Cerebellar nuclear complex (tissue), 1 donor: ENCODE measurements around the gene WDR7.

Experiments used
- DNase-seq, 2 experiments: peaks; one replicate each; lab custom pipeline; 2025; lab: John Stamatoyannopoulos, UW

Gene WDR7

DNA sequence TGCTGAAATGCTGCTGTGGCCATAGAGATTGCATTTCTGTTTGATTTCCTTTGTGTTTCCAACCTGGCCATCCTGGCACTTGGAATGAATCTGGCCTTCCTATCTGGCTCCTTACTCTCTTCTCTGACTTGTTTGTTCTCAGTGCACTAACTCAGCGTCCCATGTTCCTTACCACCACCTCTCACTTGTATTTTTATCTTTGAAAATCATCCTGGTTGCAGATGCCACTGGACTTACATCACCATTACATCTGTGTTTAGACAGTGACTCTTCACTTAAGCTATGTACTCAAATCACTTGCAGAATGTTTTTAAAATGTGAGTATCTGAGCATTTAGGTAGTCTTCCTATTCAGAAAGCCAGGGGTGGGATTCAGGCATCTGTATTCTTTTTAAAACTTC, 239.5 kb downstream of the WDR7 start:
- no peak for DNase-seq

DNA sequence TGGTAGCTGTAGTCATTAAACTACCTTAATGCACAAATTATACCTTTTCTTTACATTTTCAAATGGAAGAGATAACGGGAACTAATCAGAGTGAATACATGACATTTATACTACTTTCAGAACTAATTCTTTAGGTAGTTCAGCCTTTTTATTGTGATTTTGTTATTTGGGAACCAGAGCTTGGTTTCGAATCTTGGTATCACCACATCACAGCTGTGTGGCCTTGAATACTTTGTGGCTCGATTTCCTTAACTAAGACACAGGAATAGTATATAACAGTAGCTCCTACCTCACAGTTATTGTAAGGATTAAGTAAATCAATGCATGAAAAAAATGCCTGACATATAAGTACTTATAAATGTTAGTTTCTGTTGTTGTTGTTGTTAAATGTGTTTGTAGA, 240.0 kb downstream of the WDR7 start:
- DNase-seq, result no peak

DNA sequence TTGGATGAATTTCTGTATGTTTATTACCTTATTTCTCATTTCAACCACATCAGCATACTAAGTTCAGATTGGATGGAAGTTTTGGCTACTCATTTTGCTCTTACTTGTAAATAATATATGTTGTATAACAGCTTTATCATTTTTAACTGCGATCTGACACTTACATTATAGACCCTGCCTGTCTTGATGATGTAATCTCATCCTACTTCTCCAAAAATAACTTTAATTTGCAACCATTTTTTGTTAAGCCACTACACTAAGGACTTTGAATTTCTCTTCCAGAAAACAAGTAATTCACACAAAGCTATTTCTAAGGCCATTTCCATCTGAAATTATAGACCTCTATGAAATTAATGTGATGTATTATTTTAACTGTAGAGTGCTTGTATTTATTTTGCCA, 240.7 kb downstream of the WDR7 start:
- DNase-seq, result no peak

DNA sequence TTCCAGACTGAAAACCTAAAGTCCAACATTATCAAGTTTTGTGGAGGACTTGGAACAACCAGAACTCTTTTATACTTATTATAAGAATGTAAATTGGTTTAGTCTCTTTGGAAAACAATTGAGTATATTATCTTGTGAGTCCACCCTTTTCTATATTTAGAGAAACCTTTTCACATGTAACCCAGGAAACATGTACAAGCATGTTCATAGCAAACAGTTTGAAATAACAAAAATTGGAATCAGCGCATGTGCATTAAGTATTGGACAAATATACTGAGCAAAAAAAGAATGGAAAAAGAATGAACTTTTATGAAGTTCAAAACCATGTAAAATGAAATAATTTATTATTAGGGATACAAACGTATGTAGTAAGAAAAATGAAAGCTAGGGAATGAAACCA, 246.0 kb downstream of the WDR7 start:
- no peak for DNase-seq

DNA sequence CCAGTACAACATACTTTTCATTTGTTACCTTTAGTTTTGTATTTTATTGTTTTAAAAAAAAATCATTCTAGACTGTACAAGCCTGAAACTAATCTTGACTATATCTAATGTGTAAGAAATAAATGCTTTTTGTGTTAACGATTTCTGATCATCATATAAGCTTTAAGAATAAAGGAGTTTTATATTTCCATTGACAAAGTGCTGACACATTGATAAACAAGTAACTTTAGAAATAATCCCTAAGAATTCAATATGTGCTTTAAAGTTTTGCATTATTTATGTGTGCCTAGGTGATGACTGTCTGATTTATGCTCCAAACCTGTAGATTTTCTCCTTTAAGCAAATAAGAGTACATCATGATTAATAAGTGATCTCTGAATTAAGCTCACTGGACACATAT, 248.5 kb downstream of the WDR7 start:
- no peak for DNase-seq

DNA sequence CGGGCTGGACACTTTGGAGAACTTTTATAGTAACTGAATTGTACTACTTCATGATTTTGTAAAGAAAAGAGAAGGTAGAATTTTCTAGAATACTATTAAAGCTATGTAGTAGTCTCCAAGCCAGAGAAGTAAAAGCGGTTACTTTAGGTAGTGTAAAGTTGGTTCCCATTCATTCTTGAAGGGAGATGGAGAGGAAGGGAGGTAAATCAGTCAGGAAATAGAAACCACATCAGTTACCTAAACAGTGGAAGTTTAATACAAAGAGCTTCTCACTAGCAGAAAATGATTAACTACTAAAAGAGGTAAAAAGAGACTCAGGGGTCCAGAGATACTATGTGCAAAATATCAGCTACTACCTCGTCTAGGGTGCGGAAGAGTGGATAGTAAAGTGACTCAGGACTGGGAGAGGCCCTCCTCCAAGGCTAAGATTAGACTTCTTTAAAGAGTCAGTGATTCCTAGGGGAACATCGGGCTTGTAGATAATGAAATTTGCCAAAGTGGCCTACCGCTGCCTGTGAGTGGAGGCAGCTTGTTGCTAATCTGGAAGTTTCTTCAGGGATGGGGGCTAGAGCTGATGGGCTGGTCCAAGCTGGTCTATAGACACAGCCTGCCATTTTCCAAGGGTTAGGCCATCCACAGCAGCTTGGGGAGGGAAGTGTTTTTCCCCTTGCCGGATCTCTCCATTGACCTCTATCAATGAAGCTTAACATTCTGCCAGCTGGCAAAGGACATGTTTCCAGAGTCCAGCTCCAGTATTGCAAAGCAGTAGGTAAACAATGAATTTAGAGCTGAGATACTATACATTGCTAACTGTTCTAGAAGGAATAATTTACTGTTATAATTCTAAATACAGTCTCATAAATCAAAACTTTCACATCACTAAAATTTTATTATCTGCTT, 249.3 kb downstream of the WDR7 start:
- DNase-seq, result no peak

DNA sequence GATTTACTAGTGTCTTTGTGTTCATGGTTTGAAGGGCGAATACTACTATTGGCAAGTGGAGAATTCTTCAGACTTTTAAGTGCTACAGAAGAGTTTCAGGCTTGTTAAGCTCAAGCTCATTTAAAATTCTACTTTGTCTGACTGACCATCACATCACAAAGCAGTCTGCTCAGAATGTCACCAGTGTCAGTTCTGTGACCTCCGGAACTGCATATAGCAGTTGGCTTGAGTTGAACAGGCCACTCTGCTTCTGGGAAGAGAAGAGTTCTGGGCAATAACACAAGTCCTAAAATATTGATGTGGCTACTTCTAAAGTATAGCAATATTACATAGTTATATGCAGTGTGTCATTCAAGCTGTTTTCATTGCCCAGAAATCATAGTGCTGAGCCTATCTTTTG, 250.8 kb downstream of the WDR7 start:
- no peak for DNase-seq

DNA sequence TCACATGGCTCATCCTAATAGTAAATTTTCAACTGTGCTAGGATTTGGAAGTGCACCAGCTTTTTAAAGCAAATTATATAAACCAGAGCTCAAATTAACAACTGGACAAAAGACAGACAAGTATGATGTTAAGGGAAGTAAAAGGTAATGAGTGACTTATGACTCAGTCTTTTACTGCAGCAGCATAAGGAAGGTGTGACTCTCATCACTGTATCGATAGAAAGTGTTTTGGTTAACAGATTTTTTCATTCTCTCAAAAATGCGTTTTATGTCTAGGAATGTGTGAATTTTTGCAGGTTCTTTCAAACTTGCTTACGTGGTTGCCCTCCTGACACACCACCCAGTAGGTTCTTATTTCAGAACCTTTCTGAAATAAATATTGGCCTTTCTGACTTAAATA, 251.5 kb downstream of the WDR7 start:
- DNase-seq, result no peak

DNA sequence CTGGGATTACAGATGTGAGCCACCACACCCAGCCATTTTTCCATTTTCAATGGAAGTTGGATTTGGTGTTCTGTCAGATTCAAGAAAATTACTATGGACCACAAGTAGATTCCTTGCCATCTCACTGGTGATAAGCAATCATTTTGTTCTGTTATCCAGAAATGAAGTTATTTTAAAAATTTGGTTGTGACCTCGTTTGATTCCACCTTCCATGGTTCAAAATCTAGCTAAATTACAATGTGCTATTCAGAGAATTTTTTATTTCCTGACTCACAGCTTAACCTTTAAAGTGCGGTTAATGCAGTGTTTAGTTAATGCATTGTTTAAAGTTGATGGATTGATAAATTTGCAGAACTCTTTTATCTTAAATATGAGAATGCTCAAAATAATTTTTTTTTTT, 252.5 kb downstream of the WDR7 start:
- DNase-seq, result no peak

DNA sequence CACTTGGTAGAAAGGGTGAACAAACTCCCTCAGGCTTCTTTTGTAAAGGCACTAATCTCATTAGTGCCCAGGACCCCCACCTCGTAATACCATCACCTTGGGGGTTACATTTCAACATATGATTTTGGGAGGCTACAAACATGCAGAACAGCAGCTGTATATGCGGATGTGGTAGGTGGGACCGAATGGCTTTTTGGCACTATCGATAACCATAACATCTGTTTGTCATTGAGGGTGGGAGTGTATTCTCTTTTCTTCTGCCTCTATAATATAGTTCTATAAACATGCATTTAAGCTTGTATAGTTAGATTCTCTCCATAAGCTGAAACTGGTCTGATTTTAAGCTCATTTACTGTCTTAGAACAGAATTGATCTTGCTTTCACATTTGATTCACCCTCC, 256.6 kb downstream of the WDR7 start:
- DNase-seq, result no peak

DNA sequence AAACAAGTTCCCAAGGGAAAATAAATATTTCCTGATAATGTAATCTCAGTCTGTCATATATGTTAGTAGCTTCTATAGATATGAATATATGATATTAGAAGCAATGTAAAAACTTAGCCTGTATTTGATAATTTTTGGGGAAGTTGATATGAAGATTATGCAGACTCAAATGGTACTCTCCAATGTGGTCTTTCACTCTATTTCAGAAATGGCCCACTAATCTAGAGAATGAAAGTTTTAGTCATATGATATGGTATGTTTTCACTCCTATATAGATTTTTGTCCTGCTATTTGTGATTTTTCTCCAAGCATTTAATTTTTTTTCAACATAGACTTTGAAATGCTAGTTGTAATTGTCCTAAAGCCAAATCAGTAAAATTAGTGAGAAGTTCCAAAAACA, 259.1 kb downstream of the WDR7 start:
- no peak for DNase-seq

DNA sequence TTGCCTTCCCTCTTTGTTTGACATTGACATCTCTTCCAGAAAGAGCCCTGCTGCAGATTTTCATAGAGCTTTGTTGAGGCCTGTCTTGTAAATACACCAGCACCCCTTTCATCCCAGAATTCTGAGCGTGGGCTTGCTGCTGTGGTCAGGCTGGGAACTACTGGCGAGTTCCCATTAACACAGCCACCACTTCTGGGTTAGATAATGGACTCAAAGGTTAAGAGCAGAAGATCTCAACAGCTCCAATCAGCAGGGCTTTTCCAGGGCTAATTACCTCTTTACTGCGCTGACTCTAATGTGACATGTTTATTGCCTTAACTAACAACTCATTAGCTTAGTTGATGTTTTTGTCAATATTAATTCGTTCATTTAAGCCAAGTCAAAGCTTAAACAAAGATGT, 259.8 kb downstream of the WDR7 start:
- no peak for DNase-seq

DNA sequence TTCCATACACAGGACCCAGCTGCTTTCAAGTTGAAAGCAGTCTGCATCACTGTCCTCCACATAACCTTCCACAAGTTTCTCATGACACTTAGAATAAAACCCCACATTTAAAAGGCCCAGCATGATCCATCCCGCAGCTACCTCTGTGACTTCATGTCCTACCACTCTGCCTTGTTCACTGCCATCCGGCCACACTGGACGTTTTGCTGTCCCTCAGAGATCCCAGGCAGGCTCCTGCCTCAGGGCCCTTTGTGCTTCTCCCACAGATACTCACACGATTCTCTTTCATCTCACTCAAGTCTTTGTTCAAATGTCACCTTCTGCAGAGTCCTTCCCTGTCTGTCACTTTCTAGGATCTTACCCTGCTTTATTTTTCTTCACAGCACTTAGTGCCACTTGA, 262.8 kb downstream of the WDR7 start:
- DNase-seq, result no peak

DNA sequence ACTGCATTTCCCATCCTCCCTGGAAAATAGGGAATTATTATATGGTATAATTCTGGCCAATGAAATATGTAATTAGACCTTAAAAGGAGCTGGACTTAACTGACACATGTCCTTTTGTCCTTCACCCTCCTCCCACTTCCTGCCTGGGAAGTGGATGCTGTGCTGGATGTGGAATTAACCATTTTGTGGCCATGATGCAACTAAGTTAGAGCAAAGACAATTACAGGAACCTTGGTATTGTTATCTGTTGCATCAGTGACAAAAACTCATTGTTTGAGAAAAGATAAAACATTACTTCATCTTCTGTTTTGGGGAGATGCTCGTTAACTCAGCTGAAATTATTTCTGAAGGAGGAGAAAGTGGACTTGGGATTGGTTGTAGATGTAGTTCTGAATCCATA, 268.0 kb downstream of the WDR7 start:
- DNase-seq, result no peak

DNA sequence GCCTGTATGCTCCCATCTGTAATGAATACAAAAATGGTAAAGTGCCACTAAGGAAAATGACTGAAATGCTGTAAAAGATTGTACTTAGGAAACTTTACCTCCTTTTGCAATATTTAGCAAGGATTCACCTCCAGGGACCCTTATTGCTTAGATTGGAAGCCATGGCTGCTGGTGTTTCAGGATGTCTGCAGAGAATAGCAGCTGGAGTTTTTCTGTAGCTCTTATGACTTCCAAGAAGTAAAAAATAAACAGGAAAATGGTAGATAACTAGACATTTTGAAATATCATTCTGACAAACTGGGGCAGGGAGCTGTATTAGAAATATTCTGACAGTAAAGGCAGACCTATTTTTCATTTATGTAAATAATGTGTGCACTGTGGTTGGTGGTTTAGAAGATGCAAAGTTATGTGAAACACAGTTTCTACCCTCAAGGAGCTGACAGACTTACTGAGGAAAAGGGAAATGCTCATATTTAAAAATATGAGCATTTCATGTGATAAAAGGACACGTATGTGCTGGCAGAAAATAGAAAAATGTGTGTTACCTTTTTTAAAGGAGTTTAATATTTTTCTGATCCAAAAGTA, 270.8 kb downstream of the WDR7 start:
- DNase-seq, result no peak

DNA sequence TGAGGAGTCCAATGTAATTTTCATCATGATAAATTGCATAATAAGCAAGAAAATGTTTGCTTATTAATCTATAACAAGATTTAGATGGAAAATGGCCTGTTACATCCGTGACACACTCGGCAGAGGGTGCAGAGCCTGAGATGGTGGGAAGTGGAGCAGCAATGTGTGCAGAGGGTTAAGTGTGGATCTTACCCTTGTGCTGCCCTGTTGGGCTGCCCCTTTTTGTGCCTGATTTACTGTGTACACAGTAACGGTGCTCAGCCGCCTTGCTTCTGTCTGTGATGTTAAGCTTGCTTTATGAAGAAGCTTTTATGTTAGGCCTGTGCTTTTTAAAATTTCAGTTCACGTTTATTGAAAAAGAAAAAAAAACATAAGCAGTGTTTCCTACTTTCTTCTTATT, 275.6 kb downstream of the WDR7 start:
- DNase-seq, result no peak

DNA sequence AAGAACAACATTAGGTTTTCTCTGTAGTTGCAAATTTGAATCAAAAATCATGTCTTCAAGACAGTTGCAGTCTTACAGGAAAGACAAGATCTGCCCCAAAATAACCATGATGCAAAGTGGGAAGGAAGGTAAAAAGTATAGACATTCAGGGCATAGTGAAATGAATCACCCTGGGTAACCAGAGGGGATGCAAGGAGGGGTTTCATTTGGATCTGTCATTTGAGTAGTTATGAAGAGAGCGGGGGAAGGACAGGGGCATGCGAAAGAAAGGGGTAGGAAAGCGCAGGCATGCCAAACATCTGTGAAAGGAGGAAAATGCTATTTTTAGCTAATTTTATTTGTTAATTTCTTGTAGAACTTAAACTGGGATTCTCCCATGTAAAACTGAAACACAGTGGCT, 276.6 kb downstream of the WDR7 start:
- no peak for DNase-seq

DNA sequence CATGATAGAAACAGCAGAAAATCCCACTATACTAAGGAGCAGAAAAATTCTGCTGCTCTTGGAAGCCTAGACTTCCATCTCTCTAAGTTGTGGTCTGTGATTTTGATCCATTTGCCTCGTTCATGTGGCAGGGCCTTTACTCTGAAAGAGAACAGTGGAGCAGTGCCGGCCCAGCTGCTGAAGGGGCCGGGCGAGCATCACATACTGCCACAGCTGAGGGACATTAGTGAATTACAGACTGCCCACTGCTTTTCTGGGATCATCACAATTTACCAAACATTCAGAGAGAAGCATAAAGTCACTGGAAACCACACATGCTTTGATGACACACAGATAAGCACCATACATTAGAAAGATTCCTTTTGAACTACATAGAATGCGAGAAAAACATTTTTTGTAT, 278.7 kb downstream of the WDR7 start:
- no peak for DNase-seq

DNA sequence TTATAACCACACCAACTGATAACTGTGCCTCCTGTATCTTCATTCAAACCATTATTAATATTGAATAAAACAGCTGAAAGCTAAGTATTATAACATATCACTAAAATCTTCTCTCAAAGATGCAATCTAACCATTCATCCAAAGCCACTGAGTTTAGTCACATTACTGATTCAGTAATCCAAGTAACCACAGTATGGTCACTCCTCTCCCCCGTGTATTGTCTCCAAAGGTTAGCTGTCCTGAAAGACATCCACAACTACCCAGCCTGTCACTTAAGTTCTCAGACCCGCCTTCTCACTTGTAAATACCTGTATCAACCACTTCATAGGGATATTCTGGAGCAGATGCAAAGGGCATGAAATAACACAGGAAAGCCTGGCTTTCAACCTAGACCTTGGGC, 282.3 kb downstream of the WDR7 start:
- no peak for DNase-seq

DNA sequence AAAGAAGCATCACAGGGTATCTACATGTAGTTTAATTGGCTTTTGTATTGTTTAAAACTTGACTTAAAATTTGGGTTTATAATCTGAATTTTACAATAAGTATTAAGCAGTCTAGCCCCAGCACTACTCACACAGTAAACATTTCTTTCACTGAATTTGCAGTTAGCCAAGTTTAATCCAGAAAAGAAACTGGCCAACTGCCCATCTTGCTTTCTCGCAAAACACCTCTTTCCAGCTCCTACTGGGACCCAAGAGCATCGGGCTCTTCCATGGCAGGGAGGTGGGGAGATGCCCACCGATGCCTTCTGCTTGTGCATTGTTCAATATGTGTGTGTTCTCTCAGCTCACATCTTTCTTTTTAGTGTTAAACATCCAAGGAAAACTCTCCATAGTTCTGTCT, 283.0 kb downstream of the WDR7 start:
- no peak for DNase-seq

DNA sequence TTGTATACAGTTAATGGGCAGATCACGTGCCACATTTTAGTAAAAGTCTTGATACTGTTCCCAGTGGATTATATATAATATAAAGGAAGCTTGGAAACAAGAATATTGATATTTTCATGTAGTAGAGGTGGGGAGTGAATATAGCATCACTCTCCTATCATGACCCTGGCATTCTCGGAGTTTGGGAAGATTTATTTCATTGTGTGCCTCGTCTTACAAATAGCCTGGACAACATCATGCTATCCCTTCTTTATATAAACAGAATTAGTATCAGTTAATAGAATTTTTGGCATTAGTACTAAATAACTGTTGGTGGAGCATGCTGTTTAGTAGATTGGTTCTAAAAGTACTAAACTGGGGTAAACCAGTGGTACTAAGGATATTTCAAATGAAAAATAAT, 283.7 kb downstream of the WDR7 start:
- DNase-seq, result no peak

DNA sequence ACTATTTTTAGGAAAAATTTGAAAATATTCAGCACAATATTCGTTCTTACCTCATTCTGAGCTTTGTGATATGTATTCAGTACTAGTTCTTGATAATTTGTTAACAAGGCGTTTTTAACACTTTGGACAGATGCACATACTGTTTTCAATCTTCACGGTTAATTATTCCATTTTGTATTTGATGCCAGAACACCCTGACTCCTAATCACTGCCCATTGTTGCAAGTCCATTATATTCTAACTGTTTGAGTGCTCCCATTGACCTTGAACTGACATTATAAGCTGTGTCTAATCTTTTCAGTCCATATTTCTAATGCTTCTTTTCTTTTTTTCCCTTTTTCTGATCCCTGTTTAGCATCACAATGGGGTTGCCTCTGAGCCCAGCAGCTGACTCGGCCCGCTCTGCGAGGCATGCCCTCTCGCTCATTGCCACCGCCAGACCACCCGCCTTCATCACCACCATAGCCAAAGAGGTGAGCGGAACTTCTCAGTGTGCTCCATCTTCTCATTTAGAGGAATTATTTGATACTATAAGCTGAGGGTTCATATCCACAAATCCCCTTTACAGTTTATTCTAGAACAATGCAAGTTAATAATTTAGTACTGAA, 284.4 kb downstream of the WDR7 start:
- no peak for DNase-seq

DNA sequence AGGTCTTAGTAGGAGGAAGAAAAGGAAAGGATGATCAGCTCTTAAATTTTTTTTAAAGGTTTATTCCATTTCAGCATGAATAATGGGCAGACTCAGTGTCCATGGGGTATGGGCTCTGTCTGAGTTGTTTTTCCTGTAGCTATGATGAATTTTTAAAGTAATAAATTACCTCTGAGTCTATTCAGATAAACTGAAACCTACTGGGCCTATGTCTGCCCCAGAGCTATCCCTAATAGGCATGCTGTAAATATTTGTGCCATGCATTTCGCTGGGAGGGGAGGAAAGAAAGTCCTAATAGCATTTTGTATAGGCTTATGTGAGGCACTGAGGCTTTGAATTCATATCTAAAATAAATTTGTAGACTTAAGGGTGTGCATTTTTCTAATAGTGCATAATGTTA, 285.3 kb downstream of the WDR7 start:
- no peak for DNase-seq
